Dedifferentiated amniotic fluid mesenchymal stem cell (primary cell): ENCODE results near the gene ECEL1.
"Not testable (repeated sequence)": the region's sequence is repeated elsewhere in the genome, so short reads cannot be mapped to it uniquely, and the experiment has no call there.

Experiments
- DNase-seq: peaks from one replicate; pipeline ENCODE4 v3.0.0-alpha.2; 2016; ENCODE audit errors: extremely low spot score

Gene ECEL1

GRCh38 chr2:232487385-232488096 is at the start of gene ECEL1:
Gene ECEL1 (minus strand): TSS chr2:232487834. CDS start chr2:232486653, 1,181 bp downstream.
- no peak for DNase-seq

- no peak for DNase-seq
Observed at GRCh38 chr2:232537079-232537478, 49.4 kb upstream of the ECEL1 start.

GRCh38 chr2:232535761-232536530 is 48.3 kb upstream of the ECEL1 start:
- DNase-seq, result no peak

GRCh38 chr2:232534940-232535651 is 47.5 kb upstream of the ECEL1 start:
- DNase-seq, result no peak

GRCh38 chr2:232533944-232534710 is 46.5 kb upstream of the ECEL1 start:
- no peak for DNase-seq

- not testable (repeated sequence) for DNase-seq
Observed at GRCh38 chr2:232532821-232533220, 45.2 kb upstream of the ECEL1 start.

- no peak for DNase-seq
Observed at GRCh38 chr2:232532419-232532818, 44.8 kb upstream of the ECEL1 start.

- no peak for DNase-seq
Observed at GRCh38 chr2:232530626-232531260, 43.1 kb upstream of the ECEL1 start.

GRCh38 chr2:232529806-232530547 is 42.3 kb upstream of the ECEL1 start:
- DNase-seq, result no peak

GRCh38 chr2:232528746-232529460 is 41.3 kb upstream of the ECEL1 start:
- peak; percentile 15 for DNase-seq

GRCh38 chr2:232527905-232528470 is 40.4 kb upstream of the ECEL1 start:
- DNase-seq, result no peak

GRCh38 chr2:232526372-232526941 is 38.8 kb upstream of the ECEL1 start:
- no peak for DNase-seq

- DNase-seq, result no peak
Observed at GRCh38 chr2:232525791-232526371, 38.2 kb upstream of the ECEL1 start, which contains the start of gene CHRND. Gene CHRND (plus strand): TSS chr2:232526160. CDS start chr2:232526216, 56 bp downstream.

- no peak for DNase-seq
Observed at GRCh38 chr2:232525199-232525598, 37.6 kb upstream of the ECEL1 start.

GRCh38 chr2:232524771-232525170 is 37.1 kb upstream of the ECEL1 start:
- no peak for DNase-seq

- no peak for DNase-seq
Observed at GRCh38 chr2:232523682-232524597, 36.3 kb upstream of the ECEL1 start.

- no peak for DNase-seq
Observed at GRCh38 chr2:232523402-232523681, 35.7 kb upstream of the ECEL1 start.
